Measurements from ENCODE around the gene CSF3R.

Gene CSF3R

DNA sequence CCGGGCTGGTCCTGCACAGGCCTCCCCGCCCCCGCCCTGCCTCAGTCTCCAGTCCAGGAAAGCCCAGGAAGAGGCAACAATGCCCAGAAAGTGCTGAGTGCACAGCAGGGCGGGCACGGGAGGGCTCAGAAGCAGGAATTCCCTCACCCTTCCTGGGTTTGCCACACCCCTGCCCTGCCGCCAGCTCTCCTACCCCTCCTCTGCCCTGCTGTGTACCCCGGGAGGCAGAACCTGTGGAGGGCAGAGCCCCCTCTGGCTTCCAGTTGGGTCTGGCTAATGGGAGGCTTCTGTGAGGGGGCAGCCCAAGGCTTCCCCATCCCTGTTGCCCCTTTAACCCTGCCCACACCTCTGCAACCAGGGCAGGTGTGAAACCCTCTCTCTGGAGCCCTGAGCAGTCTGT, 47.5 kb upstream of the CSF3R start:
- no peak for DNase-seq (ENCODE audit: low read depth in 1 of 2, low spot score in 1 of 2)
- no peaks in the 10 kb centered on the region for H3K27me3 ChIP-seq (ENCODE audit: insufficient read depth, poor library complexity, severe bottlenecking)
- no peak overlapping the region for H3K27ac ChIP-seq (replicated peaks)
- no peak overlapping the region for H3K4me3 ChIP-seq (replicated peaks; ENCODE audit: insufficient read depth, low read length)
- TF ChIP-seq POLR2AphosphoS5 (IDR thresholded peaks at IDR 0.05; ENCODE audit: low read depth): no peak
- TF ChIP-seq SPI1 (IDR thresholded peaks at IDR 0.05; ENCODE audit: borderline replicate concordance, low read depth): no peak
- TF ChIP-seq, protein P1, sequence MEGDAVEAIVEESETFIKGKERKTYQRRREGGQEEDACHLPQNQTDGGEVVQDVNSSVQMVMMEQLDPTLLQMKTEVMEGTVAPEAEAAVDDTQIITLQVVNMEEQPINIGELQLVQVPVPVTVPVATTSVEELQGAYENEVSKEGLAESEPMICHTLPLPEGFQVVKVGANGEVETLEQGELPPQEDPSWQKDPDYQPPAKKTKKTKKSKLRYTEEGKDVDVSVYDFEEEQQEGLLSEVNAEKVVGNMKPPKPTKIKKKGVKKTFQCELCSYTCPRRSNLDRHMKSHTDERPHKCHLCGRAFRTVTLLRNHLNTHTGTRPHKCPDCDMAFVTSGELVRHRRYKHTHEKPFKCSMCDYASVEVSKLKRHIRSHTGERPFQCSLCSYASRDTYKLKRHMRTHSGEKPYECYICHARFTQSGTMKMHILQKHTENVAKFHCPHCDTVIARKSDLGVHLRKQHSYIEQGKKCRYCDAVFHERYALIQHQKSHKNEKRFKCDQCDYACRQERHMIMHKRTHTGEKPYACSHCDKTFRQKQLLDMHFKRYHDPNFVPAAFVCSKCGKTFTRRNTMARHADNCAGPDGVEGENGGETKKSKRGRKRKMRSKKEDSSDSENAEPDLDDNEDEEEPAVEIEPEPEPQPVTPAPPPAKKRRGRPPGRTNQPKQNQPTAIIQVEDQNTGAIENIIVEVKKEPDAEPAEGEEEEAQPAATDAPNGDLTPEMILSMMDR (IDR thresholded peaks at IDR 0.05; ENCODE audit: insufficient read depth, low read length): no peak
- TF ChIP-seq, protein P2, sequence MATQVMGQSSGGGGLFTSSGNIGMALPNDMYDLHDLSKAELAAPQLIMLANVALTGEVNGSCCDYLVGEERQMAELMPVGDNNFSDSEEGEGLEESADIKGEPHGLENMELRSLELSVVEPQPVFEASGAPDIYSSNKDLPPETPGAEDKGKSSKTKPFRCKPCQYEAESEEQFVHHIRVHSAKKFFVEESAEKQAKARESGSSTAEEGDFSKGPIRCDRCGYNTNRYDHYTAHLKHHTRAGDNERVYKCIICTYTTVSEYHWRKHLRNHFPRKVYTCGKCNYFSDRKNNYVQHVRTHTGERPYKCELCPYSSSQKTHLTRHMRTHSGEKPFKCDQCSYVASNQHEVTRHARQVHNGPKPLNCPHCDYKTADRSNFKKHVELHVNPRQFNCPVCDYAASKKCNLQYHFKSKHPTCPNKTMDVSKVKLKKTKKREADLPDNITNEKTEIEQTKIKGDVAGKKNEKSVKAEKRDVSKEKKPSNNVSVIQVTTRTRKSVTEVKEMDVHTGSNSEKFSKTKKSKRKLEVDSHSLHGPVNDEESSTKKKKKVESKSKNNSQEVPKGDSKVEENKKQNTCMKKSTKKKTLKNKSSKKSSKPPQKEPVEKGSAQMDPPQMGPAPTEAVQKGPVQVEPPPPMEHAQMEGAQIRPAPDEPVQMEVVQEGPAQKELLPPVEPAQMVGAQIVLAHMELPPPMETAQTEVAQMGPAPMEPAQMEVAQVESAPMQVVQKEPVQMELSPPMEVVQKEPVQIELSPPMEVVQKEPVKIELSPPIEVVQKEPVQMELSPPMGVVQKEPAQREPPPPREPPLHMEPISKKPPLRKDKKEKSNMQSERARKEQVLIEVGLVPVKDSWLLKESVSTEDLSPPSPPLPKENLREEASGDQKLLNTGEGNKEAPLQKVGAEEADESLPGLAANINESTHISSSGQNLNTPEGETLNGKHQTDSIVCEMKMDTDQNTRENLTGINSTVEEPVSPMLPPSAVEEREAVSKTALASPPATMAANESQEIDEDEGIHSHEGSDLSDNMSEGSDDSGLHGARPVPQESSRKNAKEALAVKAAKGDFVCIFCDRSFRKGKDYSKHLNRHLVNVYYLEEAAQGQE (IDR thresholded peaks at IDR 0.05; ENCODE audit: insufficient replicate concordance, low read depth): no peak
- TF ChIP-seq GABPA (IDR thresholded peaks at IDR 0.05; ENCODE audit: low read depth): no peak

DNA sequence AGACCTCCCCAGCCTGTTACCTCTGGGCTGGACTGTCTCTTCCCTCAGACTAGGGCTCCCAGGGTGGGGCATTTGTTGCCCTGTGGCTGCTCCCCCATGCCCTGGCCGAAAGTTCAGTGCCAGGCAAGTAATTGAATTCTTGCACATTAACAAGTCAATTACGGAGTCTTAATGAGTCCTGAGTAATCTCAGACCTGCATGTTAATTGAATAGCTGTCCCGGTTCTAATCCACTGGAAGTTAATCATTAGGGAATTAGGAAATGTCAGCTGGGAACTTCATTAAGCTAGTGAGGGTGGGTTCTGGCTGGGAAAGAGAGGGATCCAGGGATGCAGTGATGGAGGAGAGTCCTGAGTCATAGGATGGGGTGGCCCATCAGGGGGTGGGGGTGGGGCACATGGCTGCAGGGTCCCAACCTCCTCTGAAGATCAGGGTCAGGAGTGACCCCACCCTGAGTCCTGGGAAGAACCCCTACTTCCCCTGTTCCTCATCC, 47.1 kb upstream of the CSF3R start:
- TF ChIP-seq GABPA (IDR thresholded peaks at IDR 0.05; ENCODE audit: low read depth) (no peak), SPI1 (IDR thresholded peaks at IDR 0.05; ENCODE audit: borderline replicate concordance, low read depth) (no peak), POLR2AphosphoS5 (IDR thresholded peaks at IDR 0.05; ENCODE audit: low read depth) (no peak)
- TF ChIP-seq, protein P1 (IDR thresholded peaks at IDR 0.05; ENCODE audit: insufficient read depth, low read length): no peak
- TF ChIP-seq, protein P2 (IDR thresholded peaks at IDR 0.05; ENCODE audit: insufficient replicate concordance, low read depth): no peak
- Histone ChIP-seq H3K27ac (replicated peaks) (no peak overlapping the region), H3K27me3 (ENCODE audit: insufficient read depth, poor library complexity, severe bottlenecking) (no peaks in the 10 kb centered on the region), H3K4me3 (replicated peaks; ENCODE audit: insufficient read depth, low read length) (no peak overlapping the region)
- DNase-seq (ENCODE audit: low read depth in 1 of 2, low spot score in 1 of 2): no peak

DNA sequence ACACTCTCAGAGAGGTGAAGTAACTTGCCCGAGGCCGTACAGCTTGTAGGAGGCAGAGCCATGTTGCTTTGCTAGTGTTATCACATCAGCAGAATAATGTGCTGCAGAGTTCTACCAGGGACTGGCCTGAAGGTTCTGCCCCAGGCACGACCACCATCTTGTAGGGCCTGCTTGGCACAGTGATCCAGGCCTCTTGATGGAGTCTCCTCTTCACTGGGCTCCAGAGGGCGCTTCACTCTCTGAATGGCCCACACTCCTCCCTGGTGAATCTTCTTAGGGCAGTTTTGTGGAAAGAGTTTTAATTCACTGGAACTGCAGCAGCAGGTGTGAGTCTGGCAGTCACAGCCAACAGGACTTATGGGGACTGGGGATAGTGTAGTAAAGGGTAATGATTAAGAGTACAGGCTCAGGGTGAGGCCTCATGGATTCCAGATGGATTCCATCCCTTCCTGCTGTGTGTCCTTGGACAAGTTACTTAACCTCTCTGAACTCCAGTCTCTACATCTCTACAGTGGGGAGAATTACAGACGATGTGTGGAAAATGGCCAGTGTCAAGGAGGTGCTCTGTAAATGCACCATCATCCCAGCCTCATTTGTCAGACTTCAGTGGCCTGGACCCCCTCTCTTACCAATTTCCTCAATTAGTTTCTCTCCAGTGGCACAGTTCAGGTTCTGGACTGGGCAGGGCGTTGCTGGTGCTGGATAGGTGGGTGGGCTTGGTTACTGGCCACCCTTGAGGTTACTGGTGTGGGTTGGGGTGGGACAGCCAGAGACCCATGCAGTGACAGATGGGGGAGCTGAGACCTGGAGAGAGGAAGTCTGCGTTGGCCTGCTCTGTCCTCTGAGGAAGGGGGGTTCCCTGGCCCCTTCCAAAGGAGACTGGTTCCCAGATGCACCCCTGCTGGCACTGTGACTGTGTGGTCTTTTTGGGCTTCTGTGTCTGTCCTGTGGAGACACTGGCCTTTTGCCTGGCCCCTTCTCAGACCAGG, 45.9 kb upstream of the CSF3R start:
- TF ChIP-seq, protein P2 (IDR thresholded peaks at IDR 0.05; ENCODE audit: insufficient replicate concordance, low read depth): no peak
- no peak for TF ChIP-seq GABPA (IDR thresholded peaks at IDR 0.05; ENCODE audit: low read depth)
- no peak for TF ChIP-seq SPI1 (IDR thresholded peaks at IDR 0.05; ENCODE audit: borderline replicate concordance, low read depth)
- TF ChIP-seq, protein P1 (IDR thresholded peaks at IDR 0.05; ENCODE audit: insufficient read depth, low read length): no peak
- no peak for TF ChIP-seq POLR2AphosphoS5 (IDR thresholded peaks at IDR 0.05; ENCODE audit: low read depth)
- Histone ChIP-seq H3K27ac (replicated peaks) (no peak overlapping the region), H3K27me3 (ENCODE audit: insufficient read depth, poor library complexity, severe bottlenecking) (no peaks in the 10 kb centered on the region), H3K4me3 (replicated peaks; ENCODE audit: insufficient read depth, low read length) (no peak overlapping the region)
- DNase-seq (ENCODE audit: low read depth in 1 of 2, low spot score in 1 of 2): no peak
